ENCODE measurements around the gene OR2L3.

- no peak for TF ChIP-seq POLR2AphosphoS5 (IDR thresholded peaks at IDR 0.05; ENCODE audit: low read depth, low read length)
- TF ChIP-seq TAF1 (IDR thresholded peaks at IDR 0.05; ENCODE audit: low read depth, low read length) = no peak
Observed at GRCh38 chr1:248054671-248055070, 8.0 kb downstream of the OR2L3 start.
